Astrocyte (in vitro differentiated cells and primary cell): ENCODE data around the gene MYL3. TPM values are rescaled to one million over a fixed set of nuclear protein-coding genes. Genes with fewer than 3 reads are reported as not detected.

ENCODE experiments used
- DNase-seq: peaks from one replicate; pipeline ENCODE4 v3.0.0-alpha.2; 2010; ENCODE audit warnings: low read depth
- FAIRE-seq: peaks from 2 replicates; lab custom pipeline; 2011; peaks lifted over from hg19 to GRCh38; lab: Jason Lieb, UNC
- H2AFZ ChIP-seq: 2 replicates; pipeline ENCODE4 v1.6.0; 2012; ENCODE audit warnings: low read depth, low read length, inconsistent platforms
- H3K27ac ChIP-seq: 2 replicates; pipeline ENCODE4 v1.5.1; 2011; ENCODE audit warnings: low read depth, low read length, inconsistent platforms
- H3K27me3 ChIP-seq: 2 replicates; pipeline ENCODE4 v1.6.0; 2011; ENCODE audit warnings: low read length, inconsistent platforms; ENCODE audit not compliant: insufficient read depth
- H3K36me3 ChIP-seq: 2 replicates; pipeline ENCODE4 v1.5.1; 2011; ENCODE audit warnings: low read length, inconsistent platforms; ENCODE audit not compliant: insufficient read depth
- H3K4me1 ChIP-seq: 2 replicates; pipeline ENCODE4 v1.5.1; 2011; ENCODE audit warnings: low read length, inconsistent platforms; ENCODE audit not compliant: insufficient read depth
- H3K4me2 ChIP-seq: 2 replicates; pipeline ENCODE4 v1.6.0; 2012; ENCODE audit warnings: low read length, inconsistent platforms
- H3K4me3 ChIP-seq: 2 replicates; pipeline ENCODE4 v1.5.1; 2011; ENCODE audit warnings: low read depth, mild to moderate bottlenecking, low read length, inconsistent platforms; ENCODE audit not compliant: insufficient read depth
- H3K79me2 ChIP-seq: 2 replicates; pipeline ENCODE4 v1.6.0; 2012; ENCODE audit warnings: mild to moderate bottlenecking, low read length, inconsistent platforms; ENCODE audit not compliant: insufficient read depth
- H3K9ac ChIP-seq: 2 replicates; pipeline ENCODE4 v1.6.0; 2012; ENCODE audit warnings: mild to moderate bottlenecking, low read length, inconsistent platforms
- H3K9me3 ChIP-seq: 2 replicates; pipeline ENCODE4 v1.5.1; 2012; ENCODE audit warnings: low read depth, mild to moderate bottlenecking, low read length, inconsistent platforms; ENCODE audit not compliant: insufficient read depth
- H4K20me1 ChIP-seq: 2 replicates; pipeline ENCODE4 v1.6.0; 2012; ENCODE audit warnings: low read length, inconsistent platforms; ENCODE audit not compliant: insufficient read depth
- H3K27ac Mint-ChIP-seq: one replicate; pipeline ENCODE4 v1.8.0; 2021; ENCODE audit warnings: mild to moderate bottlenecking, mixed read lengths; ENCODE audit not compliant: unreplicated experiment
- H3K27me3 Mint-ChIP-seq: one replicate; pipeline ENCODE4 v1.8.0; 2021; ENCODE audit warnings: low read depth, mixed read lengths; ENCODE audit not compliant: unreplicated experiment
- H3K36me3 Mint-ChIP-seq: one replicate; pipeline ENCODE4 v1.8.0; 2021; ENCODE audit warnings: low read depth, mixed read lengths; ENCODE audit not compliant: unreplicated experiment
- H3K4me1 Mint-ChIP-seq: one replicate; pipeline ENCODE4 v1.8.0; 2021; ENCODE audit warnings: low read depth, mixed read lengths; ENCODE audit not compliant: unreplicated experiment
- H3K4me3 Mint-ChIP-seq: one replicate; pipeline ENCODE4 v1.8.0; 2021; ENCODE audit warnings: mild to moderate bottlenecking, moderate library complexity, mixed read lengths; ENCODE audit not compliant: unreplicated experiment
- H3K9me3 Mint-ChIP-seq: one replicate; pipeline ENCODE4 v1.8.0; 2021; ENCODE audit warnings: mild to moderate bottlenecking, mixed read lengths; ENCODE audit not compliant: unreplicated experiment
- CTCF ChIP-seq: IDR thresholded peaks from 2 replicates; pipeline ENCODE4 v1.5.1; 2011; ENCODE audit warnings: low read depth, mild to moderate bottlenecking, inconsistent platforms, low read length, moderate library complexity; ENCODE audit not compliant: insufficient read depth
- EZH2 ChIP-seq: IDR thresholded peaks from 2 replicates; pipeline ENCODE4 v1.6.1; 2012; ENCODE audit warnings: mild to moderate bottlenecking, low read length, inconsistent platforms; ENCODE audit not compliant: insufficient read depth
- total RNA-seq: library from RNA; stranded (reverse); gene quantifications from 2 replicates; pipeline ENCODE4 v1.2.1, GENCODE V29; 2021

MYL3 gene
- total RNA-seq, 1 donor from 2014 or later, result 0.89 TPM

GRCh38 chr3:46899151-46900006, 36.1 kb upstream of the MYL3 start:
- no peaks in the 10 kb centered on the region for H3K36me3 ChIP-seq
- H3K4me3 ChIP-seq, result no peak overlapping the region
- H3K9ac ChIP-seq, result no peak overlapping the region
- FAIRE-seq (no peak), DNase-seq (no peak)
- no peaks in the 10 kb centered on the region for H3K27me3 ChIP-seq
- no peaks in the 10 kb centered on the region for H3K36me3 Mint-ChIP-seq
- H3K9me3 ChIP-seq, result no peaks in the 10 kb centered on the region
- no peak overlapping the region for H3K27ac Mint-ChIP-seq
- peaks cover 6% of the 10 kb centered on the region for H4K20me1 ChIP-seq
- H3K27me3 Mint-ChIP-seq, result peaks cover 47% of the 10 kb centered on the region
- no peak overlapping the region for H3K27ac ChIP-seq
- H3K4me3 Mint-ChIP-seq, result no peak overlapping the region
- H3K4me2 ChIP-seq, result no peak overlapping the region
- no peaks in the 10 kb centered on the region for H3K79me2 ChIP-seq
- H2AFZ ChIP-seq, result no peak overlapping the region
- no peak for TF ChIP-seq CTCF
- TF ChIP-seq EZH2, result no peak
- no peaks in the 10 kb centered on the region for H3K4me1 Mint-ChIP-seq
- no peaks in the 10 kb centered on the region for H3K9me3 Mint-ChIP-seq
- H3K4me1 ChIP-seq, result peaks cover 5% of the 10 kb centered on the region

GRCh38 chr3:46898321-46899150, 35.3 kb upstream of the MYL3 start:
- no peak for DNase-seq
- H3K27me3 ChIP-seq, result no peaks in the 10 kb centered on the region
- no peaks in the 10 kb centered on the region for H3K9me3 ChIP-seq
- H2AFZ ChIP-seq, result no peak overlapping the region
- H4K20me1 ChIP-seq, result peaks cover 6% of the 10 kb centered on the region
- Mint-ChIP-seq H3K36me3 (no peaks in the 10 kb centered on the region), H3K27ac (no peak overlapping the region), H3K4me3 (no peak overlapping the region), H3K4me1 (no peaks in the 10 kb centered on the region), H3K9me3 (no peaks in the 10 kb centered on the region), H3K27me3 (peaks cover 52% of the 10 kb centered on the region)
- no peak overlapping the region for H3K4me3 ChIP-seq
- no peaks in the 10 kb centered on the region for H3K79me2 ChIP-seq
- TF ChIP-seq CTCF, result no peak
- TF ChIP-seq EZH2, result peak; percentile 45
- peak overlapping the region; percentile 26 for H3K4me2 ChIP-seq
- H3K36me3 ChIP-seq, result no peaks in the 10 kb centered on the region
- H3K9ac ChIP-seq, result no peak overlapping the region
- no peak for FAIRE-seq
- H3K4me1 ChIP-seq, result no peaks in the 10 kb centered on the region
- H3K27ac ChIP-seq, result no peak overlapping the region
